ENCODE measurements around the gene HDAC5.
"Not testable (repeated sequence)": the region's sequence is repeated elsewhere in the genome, so short reads cannot be mapped to it uniquely, and the experiment has no call there.

HDAC5 gene

DNA sequence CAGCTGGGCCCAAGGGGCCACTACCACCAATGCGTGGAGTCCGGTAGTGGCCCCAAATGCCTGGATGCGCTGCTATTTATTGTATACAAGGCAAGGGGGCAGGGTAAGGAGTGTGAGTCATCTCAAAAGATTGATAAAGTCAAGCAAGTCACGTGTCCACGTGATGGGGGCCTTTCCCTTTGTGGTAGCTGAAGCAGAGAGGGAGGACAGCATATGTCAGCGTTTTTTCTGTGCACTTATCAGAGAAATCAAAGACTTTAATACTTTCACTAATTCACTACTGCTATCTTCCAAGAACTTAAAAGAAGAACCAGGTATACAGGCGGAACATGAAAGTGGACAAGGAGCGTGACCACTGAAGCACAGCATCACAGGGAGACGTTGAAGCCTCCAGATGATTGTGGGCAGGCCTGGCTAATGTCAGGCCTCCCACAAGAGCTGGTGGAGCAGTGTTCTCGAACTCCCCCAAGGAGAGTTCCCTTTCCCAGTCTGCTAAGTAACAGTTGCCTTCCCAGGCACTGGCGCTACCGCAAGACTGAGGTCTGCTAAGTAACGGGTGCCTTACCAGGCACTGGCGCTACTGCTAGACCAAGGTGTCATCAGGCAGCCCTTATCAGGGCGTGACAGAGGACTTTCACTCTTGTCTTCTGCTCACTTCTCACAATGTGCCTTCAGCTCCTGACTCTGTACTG is 36.2 kb upstream of the HDAC5 start:
- no peak for DNase-seq (ENCODE audit: low read depth)
- TF ChIP-seq, protein P1, sequence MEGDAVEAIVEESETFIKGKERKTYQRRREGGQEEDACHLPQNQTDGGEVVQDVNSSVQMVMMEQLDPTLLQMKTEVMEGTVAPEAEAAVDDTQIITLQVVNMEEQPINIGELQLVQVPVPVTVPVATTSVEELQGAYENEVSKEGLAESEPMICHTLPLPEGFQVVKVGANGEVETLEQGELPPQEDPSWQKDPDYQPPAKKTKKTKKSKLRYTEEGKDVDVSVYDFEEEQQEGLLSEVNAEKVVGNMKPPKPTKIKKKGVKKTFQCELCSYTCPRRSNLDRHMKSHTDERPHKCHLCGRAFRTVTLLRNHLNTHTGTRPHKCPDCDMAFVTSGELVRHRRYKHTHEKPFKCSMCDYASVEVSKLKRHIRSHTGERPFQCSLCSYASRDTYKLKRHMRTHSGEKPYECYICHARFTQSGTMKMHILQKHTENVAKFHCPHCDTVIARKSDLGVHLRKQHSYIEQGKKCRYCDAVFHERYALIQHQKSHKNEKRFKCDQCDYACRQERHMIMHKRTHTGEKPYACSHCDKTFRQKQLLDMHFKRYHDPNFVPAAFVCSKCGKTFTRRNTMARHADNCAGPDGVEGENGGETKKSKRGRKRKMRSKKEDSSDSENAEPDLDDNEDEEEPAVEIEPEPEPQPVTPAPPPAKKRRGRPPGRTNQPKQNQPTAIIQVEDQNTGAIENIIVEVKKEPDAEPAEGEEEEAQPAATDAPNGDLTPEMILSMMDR (IDR thresholded peaks at IDR 0.05; ENCODE audit: insufficient read depth, low read depth, low read length, missing control alignments): no peak
- no peak overlapping the region for H3K4me3 ChIP-seq (ENCODE audit: low read depth, low read length)

DNA sequence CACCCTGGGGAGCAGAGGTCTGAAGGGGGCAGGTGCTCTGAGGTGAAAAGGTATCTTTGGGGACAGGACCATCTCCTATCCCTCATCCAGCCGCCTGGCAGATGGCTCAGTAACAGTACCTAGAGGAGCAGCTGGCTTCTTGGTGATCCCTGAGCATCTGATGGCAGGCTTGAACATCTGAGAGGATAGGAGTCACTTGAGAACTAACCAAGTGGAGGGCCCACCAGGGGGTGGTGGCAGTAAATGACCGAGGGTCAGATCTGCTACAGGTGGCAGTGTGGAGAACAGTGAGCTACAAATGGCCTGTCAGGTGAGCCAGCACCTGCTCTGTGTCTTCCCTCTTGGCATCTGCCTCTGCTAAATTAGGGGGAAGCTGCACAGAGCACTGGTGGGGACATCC is 32.0 kb upstream of the HDAC5 start:
- DNase-seq (ENCODE audit: low read depth): no peak
- no peak overlapping the region for H3K4me3 ChIP-seq (ENCODE audit: low read depth, low read length)
- TF ChIP-seq, protein P1 (IDR thresholded peaks at IDR 0.05; ENCODE audit: insufficient read depth, low read depth, low read length, missing control alignments): no peak

DNA sequence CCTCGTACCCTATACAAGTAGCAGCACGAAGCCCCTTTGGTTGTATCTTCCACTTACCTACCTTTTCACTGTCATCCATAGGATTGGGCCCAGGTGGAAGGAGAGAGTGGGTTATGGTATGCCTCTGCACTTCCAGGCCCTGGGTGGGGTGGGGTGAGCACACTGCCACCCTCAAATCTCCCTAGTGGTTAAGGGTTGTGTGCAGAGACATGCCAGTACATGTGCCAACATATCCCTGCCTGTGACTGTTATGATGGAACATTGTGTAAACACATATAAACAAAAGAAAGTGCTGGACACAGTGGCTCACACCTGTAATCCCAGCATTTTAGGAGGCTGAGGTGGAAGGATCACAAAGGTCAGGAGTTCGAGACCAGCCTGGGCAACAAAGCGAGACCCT is 29.4 kb upstream of the HDAC5 start:
- TF ChIP-seq, protein P1 (IDR thresholded peaks at IDR 0.05; ENCODE audit: insufficient read depth, low read depth, low read length, missing control alignments): no peak
- no peak overlapping the region for H3K4me3 ChIP-seq (ENCODE audit: low read depth, low read length)
- DNase-seq (ENCODE audit: low read depth): no peak

DNA sequence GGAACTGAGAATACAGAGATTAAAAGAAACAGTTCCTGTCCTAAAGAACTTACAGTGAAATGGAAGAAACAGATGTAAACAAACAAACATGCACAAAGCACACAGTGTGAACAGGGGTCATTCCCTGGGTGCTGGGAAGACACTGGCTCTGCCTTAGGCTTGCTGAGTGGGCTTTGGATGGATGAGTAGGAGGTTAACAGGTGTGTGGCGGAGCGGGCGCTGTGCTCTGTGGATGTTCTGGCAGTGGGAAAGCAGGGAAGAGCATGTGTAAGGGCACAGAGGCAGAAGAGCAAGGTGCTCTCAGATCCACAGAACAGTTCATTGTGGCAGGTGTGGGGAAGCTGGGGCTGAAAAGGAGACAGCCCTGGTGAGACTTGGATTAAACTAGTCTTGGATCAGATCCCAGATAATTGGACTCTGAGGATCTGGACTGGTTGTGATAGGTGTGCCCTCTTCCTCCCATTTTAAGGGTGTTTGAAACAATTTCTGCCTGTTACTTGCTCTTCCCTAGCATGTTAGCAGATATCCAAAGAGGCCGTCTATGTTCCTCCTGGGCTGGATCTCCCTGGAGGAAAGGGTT is 26.4 kb upstream of the HDAC5 start:
- TF ChIP-seq, protein P1 (IDR thresholded peaks at IDR 0.05; ENCODE audit: insufficient read depth, low read depth, low read length, missing control alignments): no peak

DNA sequence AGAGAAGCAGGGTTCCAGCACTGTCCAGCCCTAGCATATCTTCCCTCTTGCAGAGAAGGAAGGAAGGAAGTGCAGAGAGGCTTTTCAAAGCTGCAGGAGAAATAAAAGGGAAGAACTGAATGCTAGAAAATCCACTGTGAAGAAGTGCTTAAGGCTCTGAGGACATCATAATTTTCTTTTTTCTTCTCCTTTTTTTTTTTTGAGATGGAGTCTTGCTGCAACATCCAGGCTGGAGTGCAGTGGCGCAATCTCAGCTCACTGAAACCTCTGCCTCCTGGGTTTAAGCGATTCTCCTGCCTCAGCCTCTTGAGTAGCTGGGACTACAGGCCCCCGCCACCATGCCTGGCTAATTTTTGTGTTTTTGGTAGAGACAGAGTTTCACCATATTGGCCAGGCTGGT is 25.6 kb upstream of the HDAC5 start:
- not testable (repeated sequence) for DNase-seq (ENCODE audit: low read depth); H3K4me3 ChIP-seq (ENCODE audit: low read depth, low read length)

More for the DNA sequence above, 26.4 kb upstream of the HDAC5 start:
- no peak for DNase-seq (ENCODE audit: low read depth)
- no peak overlapping the region for H3K4me3 ChIP-seq (ENCODE audit: low read depth, low read length)

DNA sequence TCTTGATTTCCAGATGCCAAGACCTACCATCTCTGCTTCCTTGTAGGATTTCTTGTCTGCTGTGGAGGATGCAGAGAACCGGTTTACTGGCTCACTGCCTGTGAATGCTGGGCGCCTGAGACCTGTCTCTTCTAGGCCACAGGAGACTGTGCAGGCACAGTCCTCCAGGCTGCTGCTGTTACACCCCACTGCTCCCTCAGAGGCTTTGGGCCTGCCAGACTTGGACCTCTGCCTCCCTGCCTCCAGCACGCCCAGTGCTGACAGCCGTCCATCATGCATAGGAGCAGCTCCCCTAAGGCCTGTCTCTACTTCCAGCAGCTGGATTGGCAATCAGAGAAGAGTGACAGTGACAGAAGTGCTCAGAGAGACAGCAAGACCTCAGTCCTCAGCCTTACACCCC is 24.4 kb upstream of the HDAC5 start:
- TF ChIP-seq, protein P1 (IDR thresholded peaks at IDR 0.05; ENCODE audit: insufficient read depth, low read depth, low read length, missing control alignments): no peak
- no peak overlapping the region for H3K4me3 ChIP-seq (ENCODE audit: low read depth, low read length)
- no peak for DNase-seq (ENCODE audit: low read depth)

DNA sequence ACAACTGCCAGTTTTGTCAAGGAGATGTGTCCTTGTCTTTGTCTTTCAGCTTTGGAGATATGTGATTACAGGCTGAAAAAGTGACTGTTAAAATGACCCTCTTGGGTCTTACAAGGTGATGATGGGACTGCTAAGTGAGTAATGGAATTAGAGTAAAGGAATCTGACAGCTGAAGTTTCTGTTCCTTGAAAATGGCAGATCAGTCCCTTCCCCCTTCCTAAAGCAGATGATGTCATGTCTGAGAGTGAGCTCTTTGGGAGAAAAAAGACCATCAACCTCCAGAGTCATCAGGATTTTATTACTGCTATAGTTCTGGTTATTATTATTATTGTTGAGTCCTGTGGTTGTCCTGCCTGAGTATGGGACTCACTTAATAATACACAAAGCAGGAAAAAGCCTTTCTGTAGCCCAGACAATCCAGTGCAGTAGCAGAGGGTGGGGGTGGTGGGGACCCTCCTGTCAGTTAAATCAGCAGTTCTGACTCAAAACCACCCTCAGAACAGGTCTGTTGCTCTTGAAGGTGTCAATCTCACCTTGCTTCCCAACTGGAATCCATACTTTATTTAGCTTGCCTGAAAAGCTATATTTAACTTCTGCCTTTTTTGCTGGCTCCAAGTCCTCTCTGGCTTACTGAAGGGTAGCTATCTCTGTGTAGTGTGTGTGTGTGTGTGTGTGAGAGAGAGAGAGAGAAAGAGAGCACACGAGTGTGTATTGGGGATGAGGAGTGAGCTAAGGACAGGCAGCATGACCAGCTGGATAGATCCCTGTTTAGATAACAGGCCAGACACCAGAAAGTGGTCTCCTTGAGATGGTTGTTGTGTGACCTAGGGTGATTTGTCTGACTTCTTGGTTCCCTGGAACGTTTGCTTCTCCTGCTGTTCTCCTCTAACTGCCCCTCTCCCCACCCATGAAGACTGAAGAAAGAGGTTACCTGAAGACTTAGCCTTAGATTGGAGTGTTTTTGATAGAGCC is 23.2 kb upstream of the HDAC5 start:
- no peak overlapping the region for H3K4me3 ChIP-seq (ENCODE audit: low read depth, low read length)
- TF ChIP-seq, protein P1 (IDR thresholded peaks at IDR 0.05; ENCODE audit: insufficient read depth, low read depth, low read length, missing control alignments): no peak
- DNase-seq (ENCODE audit: low read depth): no peak
